Stimulated activated CD4-positive, alpha-beta T cell treated with anti-CD3 and anti-CD28 coated beads, TNF-alpha, amount 100 ng/mL, for 4 hours (primary cell): ENCODE measurements around the gene ARHGAP11A.
"Not testable (repeated sequence)": the region's sequence is repeated elsewhere in the genome, so short reads cannot be mapped to it uniquely, and the experiment has no call there.

Experiments used
- DNase-seq, 3 experiments: peaks; one replicate each; pipeline ENCODE4 v3.0.0-alpha.2; 2020; ENCODE audit warnings: low read depth in 3 of 3

Gene ARHGAP11A, protein sequence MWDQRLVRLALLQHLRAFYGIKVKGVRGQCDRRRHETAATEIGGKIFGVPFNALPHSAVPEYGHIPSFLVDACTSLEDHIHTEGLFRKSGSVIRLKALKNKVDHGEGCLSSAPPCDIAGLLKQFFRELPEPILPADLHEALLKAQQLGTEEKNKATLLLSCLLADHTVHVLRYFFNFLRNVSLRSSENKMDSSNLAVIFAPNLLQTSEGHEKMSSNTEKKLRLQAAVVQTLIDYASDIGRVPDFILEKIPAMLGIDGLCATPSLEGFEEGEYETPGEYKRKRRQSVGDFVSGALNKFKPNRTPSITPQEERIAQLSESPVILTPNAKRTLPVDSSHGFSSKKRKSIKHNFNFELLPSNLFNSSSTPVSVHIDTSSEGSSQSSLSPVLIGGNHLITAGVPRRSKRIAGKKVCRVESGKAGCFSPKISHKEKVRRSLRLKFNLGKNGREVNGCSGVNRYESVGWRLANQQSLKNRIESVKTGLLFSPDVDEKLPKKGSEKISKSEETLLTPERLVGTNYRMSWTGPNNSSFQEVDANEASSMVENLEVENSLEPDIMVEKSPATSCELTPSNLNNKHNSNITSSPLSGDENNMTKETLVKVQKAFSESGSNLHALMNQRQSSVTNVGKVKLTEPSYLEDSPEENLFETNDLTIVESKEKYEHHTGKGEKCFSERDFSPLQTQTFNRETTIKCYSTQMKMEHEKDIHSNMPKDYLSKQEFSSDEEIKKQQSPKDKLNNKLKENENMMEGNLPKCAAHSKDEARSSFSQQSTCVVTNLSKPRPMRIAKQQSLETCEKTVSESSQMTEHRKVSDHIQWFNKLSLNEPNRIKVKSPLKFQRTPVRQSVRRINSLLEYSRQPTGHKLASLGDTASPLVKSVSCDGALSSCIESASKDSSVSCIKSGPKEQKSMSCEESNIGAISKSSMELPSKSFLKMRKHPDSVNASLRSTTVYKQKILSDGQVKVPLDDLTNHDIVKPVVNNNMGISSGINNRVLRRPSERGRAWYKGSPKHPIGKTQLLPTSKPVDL

DNA sequence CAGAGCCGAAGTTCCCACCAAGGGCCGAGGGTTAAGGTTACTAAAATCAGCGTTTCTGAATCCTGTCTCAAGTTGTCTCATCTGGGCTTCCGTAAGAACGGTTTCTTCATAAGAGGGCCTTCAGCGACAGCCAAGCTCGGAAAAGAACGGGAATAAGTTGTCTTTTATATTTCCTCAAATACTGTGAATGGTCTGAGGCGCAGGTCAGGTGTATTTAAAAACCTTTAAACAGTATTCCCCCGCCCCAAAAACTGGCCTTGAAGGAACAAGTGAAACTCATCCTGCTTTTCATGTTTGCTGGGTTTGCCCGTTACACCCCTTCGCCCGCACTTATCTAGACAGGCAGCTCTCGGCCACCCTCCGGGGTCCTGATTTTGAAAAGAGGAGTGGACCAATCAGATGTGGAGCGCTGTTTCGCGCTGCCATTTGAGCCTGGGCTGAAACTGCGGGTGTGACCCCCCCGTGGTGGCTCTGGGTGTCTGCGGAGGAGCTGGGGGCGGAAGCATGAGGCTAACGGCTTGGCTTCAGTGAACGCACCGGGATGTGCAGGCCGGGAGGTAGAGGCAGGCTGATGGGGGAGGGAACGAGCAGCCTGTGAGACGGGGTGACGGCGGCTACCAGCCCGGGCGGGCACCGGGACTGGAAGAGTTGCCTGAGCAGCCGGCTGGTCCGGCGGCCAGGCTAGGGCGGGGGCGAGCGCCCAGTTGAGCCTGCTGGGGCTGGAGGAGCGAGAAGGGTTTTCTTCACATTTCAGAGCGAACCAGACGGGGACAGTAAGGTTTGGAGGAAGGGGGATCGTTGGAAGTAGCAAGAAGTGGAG is at the start of gene ARHGAP11A:
TSS of gene ARHGAP11A (plus strand) at position 454 of the 820 bp plus-strand sequence. CDS start 708 bp downstream, outside the sequence.
- peak; percentile 56 to 73 (median 67) for DNase-seq

DNA sequence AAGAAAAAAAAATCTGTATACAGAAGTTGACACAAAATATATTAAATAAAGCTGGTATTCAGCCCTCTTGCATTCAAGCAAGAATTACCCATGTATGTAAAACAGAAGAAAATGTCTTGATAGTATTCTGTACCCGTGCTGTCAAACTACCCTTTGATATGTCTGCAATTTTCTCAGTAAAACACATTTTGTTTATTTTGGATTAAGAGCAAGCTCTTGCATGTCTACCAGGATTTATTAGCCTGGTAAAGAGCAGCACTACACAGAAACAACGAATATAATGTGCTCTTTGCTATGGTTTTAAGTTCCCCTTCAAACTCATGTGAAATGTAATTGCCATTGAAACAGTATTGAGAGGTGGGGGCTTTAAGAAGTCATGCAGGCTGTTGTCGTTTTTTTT is 46.3 kb upstream of the ARHGAP11A start:
- not testable (repeated sequence) for DNase-seq

DNA sequence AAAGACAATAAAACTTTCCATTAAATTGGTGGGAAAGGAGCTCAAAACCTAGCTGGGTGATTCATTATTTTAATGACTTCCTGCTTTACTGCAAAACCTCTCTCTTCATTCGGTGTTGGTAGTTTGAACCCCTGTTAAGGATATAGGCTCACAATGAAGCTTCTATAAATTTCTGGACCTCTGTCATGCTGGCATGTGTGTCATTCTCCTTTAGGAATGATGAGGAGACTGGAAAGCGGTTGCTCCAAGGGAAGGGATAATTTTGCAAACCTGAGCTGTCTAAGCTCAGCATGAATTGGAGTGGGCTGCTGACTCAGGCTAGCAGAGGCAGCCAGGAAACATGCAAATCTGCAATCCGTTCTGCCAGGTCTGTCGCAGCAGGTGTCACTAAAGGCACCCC is 36.8 kb upstream of the ARHGAP11A start:
- not testable (repeated sequence) for DNase-seq

DNA sequence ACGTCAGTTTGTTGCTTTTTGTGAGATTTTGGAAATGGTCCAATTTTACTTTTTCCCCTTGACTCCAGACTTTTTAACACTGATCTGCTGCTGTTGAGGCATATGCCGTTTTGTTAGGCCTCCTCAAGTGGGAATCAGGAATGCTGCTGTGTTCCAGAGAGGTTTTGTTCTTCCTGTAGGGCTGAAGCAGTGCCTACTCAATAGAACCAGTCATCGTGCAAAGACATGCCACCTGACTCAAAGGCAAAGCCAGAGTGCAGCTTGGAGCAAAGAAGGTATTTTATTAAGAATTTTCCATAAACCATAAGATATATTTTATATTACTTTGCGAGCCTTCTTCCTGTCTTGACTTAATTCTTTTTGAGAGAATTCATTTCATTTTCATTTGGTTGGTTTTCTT is 29.5 kb upstream of the ARHGAP11A start:
- DNase-seq = not testable (repeated sequence)

DNA sequence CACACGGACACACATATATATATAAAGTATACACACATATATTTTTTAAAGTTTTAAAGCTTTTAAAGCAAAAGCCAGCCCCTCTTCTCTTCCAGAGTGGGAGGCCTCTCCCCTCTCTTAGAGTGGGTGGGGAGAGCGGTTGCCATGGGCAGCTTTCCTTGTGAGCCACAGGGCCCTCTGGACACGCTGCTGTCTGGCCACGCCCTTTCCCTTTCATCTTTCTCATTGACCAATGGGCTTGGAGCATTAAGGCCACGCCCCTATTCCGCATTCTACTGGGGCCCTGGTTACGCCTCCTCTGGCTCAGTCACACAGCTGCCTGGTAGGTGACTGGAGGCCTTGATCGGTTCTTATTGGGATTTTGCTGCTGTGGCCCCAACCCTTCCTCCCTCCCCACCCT is 22.2 kb upstream of the ARHGAP11A start, which contains the start of gene GOLGA8N:
TSS of gene GOLGA8N (plus strand) at position 306 of the 400 bp plus-strand sequence.
- not testable (repeated sequence) for DNase-seq

DNA sequence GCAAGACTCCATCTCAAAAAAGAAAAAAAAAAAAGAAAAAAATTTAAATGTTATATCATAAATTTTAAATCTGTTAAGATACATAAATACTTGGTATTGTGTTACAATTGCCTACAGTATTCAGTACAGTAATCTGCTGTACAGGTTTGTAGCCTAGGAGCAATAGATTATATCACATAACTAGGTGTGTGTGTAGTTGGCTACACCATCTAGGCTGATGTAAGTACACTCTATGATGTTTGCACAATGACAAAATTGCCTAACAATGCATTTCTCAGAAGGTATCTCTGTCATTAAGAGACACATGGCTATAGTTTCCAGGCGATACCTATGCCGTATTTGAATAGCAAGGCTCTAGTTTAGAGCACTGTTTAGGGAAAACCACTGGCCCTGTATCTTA is 5.8 kb upstream of the ARHGAP11A start:
- not testable (repeated sequence) for DNase-seq

DNA sequence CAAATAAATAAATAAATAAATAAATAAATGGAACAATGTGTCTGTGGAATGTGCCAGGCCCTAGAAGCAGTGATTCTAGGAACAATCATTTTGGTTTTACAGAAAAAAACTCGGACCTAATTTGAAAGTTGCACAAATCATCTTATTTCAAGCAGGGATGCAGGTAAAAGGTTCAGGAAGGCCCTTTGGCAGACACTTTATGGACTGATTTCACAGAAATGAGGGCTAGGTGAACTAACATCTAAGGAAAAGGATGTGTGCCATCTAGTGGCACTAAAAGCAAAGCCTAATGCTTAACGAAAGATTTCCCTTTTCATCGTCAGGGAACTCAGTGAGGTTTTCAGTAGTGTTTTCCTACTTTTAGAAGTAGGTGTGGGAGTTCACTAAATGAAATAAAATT is 4.6 kb upstream of the ARHGAP11A start:
- DNase-seq = not testable (repeated sequence)

DNA sequence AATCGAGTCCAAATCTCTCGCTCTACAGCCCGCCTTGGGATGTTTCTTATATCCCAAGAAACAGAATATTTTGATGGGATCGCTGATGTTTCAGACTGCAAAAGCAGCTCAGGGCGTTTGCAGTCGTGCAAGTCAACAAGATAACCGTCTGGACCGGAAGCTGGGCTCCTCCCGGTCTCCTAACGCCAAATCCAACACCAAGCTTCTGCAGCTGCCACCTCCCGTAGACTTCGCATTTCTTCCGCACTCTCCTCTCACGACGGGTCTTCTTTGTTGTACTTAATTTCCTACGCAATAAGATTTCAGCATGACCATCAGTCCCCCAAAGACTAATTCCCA is 623 bp upstream of the ARHGAP11A start:
- DNase-seq = peak in 1 of 3 experiments; percentile 26

DNA sequence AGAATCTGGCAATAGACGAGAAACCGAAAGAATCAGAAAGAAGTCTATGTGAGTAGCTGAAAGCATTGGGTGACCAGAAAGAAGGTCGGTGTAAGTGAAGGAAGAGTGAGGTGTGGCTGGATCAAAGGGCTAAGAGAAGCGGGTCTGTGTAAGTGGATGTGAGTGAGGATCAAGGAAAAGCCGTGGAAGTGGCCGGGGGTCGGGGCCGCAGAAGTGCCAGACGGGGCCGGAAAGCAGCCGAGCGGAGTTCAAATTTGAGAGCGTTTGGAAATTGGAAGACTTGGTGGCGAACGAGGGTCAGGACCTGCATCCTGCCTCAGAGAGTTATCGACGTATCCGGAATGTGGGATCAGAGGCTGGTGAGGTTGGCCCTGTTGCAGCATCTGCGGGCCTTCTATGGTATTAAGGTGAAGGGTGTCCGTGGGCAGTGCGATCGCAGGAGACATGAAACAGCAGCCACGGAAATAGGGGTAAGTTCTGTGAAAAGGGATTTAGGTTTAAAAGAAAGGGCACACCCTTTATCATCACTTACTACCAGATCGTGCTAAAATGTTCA is 645 bp downstream of the ARHGAP11A start:
- DNase-seq = not testable (repeated sequence)

DNA sequence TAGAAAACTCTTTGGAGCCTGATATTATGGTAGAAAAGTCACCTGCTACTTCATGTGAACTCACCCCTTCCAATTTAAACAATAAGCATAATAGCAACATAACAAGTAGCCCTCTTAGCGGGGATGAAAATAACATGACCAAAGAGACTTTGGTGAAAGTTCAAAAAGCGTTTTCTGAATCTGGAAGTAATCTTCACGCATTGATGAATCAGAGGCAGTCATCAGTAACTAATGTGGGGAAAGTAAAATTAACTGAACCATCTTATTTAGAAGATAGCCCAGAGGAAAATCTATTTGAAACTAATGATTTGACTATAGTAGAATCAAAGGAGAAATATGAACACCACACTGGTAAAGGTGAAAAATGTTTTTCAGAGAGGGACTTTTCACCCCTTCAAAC is 21.1 kb downstream of the ARHGAP11A start:
- no peak for DNase-seq

DNA sequence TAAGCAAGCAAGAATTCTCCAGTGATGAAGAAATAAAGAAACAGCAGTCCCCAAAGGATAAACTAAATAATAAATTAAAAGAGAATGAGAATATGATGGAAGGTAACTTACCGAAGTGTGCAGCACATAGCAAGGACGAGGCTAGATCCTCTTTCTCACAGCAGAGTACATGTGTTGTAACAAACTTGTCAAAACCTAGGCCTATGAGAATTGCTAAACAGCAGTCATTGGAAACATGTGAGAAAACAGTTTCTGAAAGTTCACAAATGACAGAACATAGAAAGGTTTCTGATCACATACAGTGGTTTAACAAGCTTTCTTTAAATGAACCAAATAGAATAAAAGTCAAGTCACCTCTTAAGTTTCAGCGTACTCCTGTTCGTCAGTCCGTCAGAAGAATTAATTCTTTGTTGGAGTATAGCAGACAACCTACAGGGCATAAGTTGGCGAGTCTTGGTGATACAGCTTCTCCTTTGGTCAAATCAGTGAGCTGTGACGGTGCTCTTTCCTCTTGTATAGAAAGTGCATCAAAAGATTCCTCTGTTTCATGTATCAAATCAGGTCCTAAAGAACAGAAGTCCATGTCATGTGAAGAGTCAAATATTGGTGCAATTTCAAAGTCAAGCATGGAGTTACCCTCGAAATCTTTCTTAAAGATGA is 21.7 kb downstream of the ARHGAP11A start:
- DNase-seq = no peak

DNA sequence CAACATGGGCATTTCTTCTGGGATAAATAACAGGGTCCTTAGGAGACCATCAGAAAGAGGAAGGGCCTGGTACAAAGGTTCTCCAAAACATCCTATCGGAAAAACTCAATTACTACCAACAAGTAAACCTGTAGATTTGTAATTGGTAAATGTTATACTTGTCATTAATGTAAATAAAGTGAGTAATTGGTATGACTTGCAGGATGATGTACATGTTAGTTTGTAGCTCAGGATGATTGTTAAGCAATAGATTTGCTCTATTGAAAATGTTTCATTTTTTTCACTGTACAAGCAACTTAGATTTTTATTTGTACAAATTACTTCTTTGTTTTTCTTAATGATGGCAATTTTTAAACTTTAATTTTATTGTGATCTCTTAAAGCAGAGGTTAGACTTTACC is 22.4 kb downstream of the ARHGAP11A start:
- no peak for DNase-seq

DNA sequence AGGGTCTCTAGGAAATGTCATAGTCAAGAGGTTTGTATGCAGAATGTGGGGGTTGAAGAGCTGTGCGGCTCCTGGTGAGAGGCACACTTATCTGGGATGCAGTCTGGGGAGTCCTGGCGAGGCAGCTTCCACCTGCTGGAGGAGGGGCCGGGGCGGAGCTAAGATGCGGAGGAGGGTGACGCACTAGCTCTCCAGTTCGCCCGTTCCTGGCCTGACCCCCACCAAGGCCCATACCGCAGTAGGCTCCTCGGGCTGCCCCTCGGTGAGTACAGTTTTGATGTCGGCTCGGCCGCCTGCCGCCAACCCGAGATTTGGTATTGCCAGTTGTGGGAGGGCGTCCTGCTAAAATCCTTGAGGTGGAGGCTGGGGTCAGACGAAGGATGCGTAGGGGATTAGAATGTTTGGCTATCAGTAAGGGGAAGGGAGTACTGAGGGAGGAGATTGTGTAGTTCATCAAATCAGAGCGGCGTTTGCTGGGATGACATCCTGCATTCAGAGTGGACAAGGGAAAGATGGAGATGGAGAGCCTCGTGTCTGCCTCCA is 26.3 kb downstream of the ARHGAP11A start, which contains the start of gene SCG5:
TSS of gene SCG5 (plus strand) at position 194 of the 543 bp plus-strand sequence. CDS start 1,883 bp downstream, outside the sequence.
- DNase-seq = no peak

DNA sequence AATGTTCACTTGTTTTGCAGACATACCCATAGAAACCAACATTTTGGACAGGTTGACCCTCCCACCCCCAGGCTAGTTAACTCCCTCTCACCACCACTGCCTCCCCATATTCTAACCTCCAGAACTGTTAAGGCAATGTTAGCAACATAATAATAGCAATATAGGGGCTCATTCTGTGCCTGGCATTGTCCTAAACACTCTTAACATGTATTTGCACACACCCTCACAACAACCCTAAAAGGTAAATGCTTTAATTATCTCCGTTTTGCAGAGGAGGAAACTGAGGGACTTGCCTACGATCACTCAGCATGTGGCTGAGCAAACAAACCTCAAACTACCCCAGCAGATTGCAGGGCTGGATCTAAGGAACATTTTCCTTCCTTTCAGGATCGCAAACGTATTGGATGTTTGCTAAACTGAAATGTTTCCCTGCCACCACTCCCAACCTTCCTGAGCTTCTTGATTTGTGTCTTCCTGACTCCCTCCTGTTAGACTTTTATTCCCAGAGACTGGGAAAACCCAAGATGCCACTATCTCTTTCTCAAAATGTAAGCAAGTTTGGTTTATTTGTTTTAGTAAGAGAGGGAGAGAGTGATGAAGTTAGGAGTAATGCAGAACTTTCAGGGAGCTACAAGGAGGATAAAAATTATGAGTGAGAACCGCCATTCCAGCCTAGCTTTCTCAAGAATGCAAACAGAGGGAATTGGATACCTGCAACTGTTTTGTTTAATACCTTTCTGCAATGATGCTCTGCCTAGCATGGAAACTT is 27.5 kb downstream of the ARHGAP11A start:
- no peak for DNase-seq

DNA sequence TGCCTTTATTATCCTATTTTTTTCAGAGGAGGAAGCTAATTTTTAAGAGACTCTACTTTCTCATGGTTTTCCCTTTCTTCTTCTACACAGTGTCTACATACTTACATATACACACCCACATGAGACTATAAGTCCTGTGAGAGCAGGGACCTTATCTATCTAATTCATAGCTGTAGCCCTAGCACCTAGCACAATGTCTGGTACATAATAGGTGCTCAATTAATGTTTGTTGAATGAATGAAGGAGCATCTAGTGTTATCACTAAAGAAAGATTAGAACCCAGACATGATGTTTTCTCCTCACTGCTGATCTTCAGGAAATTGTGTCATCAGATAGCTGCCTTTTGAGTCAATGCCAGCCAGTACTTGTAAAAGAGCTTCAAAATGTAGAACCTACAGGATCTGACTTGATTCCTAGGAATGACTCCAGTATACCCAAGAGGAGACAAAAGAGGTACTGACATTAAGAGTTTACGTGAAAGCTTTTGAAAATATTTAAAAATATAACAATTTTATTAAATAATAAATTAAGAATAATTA is 28.7 kb downstream of the ARHGAP11A start:
- DNase-seq = no peak

DNA sequence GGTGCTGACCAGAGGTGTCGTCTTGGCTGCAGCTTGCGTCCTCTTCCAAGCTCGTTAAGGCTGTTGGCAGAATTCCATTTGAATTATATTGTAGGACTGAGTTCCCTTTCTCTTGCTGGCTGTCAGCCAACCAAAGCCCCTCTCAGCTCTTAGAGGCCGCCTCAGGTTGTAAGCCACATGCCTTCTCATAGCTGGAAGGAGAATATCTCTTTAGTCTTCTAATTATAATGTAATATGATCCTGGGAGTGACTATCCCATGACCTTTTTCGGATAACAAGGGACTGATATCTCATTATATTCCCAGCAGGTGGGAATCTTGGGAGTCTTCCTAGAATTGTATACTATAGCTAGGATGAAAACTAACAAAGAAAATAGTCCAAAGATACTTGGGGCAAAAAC is 31.0 kb downstream of the ARHGAP11A start:
- no peak for DNase-seq

DNA sequence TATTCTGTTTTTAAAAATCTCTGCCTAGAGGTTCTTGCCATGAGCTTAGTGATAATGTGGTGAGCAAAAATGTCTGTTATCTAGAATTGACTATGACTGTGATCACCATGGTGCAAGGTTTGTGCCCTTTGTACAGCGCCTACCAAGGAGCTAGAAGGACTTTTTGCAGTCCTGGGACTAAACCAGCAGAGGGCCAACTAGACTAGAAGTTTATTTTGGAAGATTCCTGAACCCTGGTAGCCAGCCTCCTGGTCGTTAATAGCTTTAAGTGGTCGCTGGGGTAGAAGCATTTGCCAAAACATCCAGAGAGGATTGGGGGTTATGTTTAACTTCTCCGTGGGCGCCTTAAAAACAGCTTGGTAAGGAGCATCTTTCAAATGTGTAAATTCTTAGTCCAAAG is 34.0 kb downstream of the ARHGAP11A start:
- DNase-seq = no peak

DNA sequence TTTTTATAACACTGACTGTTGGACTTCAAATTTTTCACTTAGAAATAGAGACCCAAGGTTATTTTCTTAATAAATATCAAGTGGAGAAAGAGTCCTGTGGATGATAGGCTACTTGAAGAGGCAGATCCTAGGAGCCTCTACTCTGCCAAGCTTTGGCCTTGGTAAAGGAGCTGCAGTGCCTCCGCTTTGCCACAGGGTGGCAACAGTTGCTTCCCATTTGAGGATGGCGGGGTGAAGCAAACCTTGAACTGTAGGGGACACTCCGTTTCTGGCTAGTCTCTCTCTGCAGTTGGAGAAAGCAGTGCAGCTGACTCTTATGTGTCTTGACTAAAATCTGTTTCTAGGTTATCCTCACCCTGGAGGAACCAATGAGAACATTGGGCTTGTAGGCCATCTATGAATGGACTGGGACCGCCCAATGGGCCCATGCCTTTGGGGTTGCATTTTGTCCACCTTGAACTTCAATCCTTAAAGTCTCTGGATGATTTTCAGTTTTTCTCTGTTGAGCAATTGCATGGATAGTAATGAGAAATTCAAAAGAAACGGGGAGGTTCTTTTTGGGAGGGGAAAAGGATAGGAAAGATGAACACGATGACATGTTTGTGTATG is 36.0 kb downstream of the ARHGAP11A start:
- peak in 2 of 3 experiments; percentile 2 to 21 for DNase-seq

DNA sequence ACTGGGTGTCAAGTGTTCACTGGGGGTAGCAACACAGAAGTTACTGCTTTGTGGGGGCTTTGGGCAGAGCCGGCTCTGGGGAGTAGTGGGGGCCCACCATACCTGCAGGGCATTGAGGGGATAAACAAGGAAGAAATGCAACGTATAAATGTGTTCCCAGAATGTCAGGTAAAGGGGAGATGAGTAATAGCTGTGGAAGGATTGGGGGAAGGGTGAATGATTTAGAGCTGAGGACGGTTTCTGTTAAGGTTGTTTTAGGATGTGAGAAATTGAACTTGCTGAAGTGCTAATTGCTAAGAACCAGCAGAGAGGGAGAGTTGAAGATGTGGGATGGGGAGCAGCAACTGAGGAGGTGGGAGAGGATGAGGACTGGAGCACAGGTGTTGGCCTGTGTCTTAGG is 36.9 kb downstream of the ARHGAP11A start:
- no peak for DNase-seq
